DOHH2 (cell line): ENCODE data around the gene ABCA10.

ENCODE experiments used
- CTCF ChIP-seq: fragments of 200-600 bp; sonication (generic); IDR thresholded peaks from one replicate; pipeline ENCODE4 v1.5.1; 2014; ENCODE audit warnings: antibody characterized with exemption, mild to moderate bottlenecking, low read depth, low read length; ENCODE audit not compliant: poor library complexity, severe bottlenecking
- EZH2phosphoT487 ChIP-seq: fragments of 200-600 bp; sonication (generic); IDR thresholded peaks from 2 replicates; pipeline ENCODE4 v1.6.1; 2017; ENCODE audit warnings: borderline replicate concordance, mild to moderate bottlenecking, antibody characterized with exemption, low read length, moderate library complexity, mixed read lengths

GRCh38 chr17:69236464-69236863 is 7.8 kb upstream of the ABCA10 start:
- TF ChIP-seq CTCF (no peak), EZH2phosphoT487 (no peak)
